HG03558 (cell line): ENCODE data around the gene TAPBPL.
"Not testable (repeated sequence)": the region's sequence is repeated elsewhere in the genome, so short reads cannot be mapped to it uniquely, and the experiment has no call there.

Experiments
- ATAC-seq: cut with Tn5 transposase; IDR thresholded peaks from one replicate; pipeline ENCODE4 v1.9.1; 2021; ENCODE audit warnings: moderate number of reproducible peaks; ENCODE audit not compliant: unreplicated experiment; ENCODE audit errors: extremely low read depth

TAPBPL gene

DNA sequence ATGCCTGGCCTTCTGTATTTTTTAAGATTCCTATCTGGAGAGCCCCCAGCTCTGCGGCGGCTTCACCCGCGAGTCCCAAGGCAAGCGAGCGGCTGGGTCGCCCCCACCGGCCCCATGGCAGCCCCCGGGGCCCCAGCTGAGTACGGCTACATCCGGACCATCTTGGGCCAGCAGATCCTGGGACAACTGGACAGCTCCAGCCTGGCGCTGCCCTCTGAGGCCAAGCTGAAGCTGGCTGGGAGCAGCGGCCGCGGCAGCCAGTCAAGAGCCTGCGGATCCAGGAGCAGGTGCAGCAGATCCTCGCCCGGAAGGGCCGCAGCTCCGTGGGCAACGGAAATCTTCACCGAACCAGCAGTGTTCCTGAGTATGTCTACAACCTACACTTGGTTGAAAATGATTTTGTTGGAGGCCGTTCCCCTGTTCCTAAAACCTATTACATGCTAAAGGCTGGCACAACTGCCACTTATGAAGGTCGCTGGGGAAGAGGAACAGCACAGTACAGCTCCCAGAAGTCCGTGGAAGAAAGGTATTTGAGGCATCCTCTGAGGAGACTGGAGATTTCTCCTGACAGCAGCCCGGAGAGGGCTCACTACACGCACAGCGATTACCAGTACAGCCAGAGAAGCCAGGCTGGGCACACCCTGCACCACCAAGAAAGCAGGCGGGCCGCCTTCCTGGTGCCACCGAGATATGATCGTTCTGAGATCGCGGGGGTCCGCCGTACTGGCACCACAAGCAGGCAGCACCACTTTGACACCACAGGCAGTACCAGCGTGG, 25.9 kb downstream of the TAPBPL start:
- not testable (repeated sequence) for ATAC-seq

DNA sequence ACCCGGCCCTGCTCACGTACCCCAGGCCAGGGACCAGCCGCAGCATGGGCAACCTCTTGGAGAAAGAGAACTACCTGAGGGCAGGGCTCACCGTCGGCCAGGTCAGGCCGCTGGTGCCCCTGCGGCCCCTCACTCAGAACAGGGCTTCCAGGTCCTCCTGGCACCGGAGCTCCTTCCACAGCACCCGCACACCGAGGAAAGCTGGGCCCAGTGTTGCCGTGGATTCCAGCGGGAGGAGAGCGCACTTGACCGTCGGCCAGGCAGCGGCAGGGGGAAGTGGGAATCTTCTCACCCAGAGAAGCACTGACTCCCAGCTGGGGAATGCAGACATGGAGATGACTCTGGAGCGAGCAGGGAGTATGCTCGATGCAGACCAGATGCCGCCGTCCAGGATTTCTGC, 26.6 kb downstream of the TAPBPL start:
- no peak for ATAC-seq

DNA sequence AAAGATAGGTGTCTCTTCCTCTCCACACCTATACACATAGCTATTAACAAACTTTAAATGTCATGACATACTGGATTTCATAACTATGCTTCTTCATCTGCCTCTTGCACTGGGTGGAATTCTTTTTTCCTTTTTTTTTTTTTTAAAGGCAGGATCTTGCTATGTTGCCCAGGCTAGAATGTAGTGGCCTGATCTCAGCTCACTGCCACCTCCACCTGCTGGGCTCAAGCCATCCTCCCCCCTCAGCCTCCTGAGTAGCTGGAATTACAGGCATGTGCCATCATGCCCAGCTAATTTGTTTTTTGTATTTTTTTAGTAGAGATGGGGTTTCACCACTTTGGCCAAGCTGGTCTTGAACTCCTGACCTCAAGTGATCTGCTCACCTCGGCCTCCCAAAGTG, 36.4 kb downstream of the TAPBPL start:
- ATAC-seq: no peak

DNA sequence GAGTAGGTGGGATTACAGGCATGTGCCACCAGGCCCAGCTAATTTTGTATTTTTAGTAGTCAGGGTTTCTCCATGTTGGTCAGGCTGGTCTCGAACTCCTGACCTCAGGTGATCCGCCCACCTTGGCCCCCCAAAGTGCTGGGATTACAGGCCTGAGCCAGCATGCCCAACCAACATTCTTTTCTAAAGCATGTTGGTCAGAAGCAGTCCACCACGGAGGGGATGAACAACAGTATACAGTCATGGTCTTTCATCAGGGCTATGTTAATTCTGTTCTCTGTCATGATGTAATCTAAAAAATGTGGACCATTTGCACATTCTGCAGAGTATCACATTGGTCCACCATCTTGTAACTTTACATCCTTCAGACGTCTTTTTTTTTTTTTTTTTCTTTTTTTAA, 37.6 kb downstream of the TAPBPL start:
- no peak for ATAC-seq

DNA sequence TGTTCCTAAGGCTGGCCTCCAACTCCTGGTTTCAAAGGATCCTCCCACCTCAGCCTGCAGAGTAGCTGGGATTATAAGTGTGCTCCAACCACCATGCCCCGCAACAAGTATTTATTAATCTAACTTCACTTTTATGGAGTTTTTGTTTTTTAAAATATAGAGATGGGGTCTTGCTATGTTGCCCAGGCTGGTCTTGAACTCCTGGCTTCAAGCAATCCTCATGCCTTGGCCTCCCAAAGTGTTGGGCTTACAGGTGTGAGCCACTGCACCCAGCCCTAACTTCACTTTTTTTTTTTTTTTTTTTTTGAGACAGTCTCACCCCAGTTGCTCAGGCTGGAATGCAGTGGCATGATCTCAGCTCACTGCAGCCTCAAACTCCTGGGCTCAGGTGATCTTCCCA, 38.8 kb downstream of the TAPBPL start:
- not testable (repeated sequence) for ATAC-seq

DNA sequence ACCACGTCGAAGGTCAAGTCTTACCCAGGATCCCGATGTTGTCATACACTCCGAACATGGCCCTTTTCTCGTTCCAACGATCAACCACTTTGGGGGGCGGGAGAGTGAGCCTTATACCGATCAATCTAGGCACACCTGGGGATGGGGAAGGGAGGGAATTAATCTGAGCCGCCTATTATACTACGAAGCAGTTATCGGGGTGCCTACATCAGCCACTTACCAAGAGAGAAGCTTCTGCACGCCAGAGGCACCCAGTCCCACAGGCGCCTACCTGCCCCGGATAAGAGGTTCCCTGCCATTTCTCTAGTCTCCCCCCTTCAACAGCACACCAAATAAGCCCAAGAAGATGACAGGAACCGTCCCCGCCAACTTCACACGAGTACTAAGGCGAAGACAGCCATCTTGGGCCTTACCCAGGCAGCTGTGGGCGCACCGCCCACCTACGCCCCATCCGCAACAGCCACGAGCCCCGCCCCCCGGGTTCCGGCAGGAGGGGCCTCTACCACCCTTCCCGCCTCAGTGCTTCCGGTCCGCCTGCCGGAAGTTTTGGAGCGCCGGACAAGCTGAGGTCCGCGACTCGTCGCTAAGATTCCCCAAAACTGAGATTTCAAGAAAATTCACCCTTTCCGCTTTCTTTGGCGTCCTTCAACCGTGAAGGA, 41.1 kb downstream of the TAPBPL start, which contains the start of gene MRPL51:
Gene MRPL51, minus strand, starts transcription at position 425 of the 659 bp plus-strand sequence. Its CDS starts 126 bp downstream, at position 299.
- no peak for ATAC-seq

DNA sequence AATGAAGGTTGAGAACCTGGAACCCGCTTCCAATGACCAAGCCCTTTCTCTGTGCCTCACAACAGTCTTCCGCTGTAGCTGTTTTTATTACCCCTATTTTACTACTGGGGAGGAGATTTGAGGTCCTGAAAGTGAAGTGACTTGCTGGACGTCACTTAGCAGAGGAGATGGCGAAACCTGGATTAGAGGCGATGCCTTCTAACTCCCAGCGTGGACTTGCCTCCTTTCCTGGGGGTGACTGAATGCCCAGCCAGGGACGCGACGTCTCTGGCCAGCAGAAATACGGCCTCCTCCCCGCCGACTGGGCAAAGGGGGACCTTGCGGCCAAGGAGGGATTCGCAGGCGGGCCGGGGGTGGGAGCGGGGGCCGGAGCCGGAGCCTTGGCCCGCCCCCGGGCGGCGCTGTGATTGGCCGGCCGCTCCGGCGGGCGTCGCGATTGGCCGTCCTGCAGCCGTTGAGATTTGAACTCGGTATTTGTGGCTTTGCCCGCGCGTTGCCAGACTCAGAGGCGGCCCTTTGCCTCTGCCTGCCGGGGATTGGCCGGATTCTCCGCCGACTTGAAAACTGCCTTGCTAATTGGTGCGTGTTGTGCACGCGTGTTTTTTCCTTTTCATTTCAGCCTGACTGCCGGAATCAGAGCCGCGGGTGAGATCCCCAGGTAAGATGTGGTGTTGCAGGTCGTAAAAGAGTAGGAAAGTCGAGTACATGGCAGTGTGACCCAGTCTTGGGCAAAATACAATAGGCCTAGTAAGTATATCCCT, 41.8 kb downstream of the TAPBPL start, which contains the start of gene NCAPD2:
Gene NCAPD2, plus strand, starts transcription at position 606 of the 761 bp plus-strand sequence. CDS start 997 bp downstream, outside the sequence.
- peak; percentile 77 for ATAC-seq

DNA sequence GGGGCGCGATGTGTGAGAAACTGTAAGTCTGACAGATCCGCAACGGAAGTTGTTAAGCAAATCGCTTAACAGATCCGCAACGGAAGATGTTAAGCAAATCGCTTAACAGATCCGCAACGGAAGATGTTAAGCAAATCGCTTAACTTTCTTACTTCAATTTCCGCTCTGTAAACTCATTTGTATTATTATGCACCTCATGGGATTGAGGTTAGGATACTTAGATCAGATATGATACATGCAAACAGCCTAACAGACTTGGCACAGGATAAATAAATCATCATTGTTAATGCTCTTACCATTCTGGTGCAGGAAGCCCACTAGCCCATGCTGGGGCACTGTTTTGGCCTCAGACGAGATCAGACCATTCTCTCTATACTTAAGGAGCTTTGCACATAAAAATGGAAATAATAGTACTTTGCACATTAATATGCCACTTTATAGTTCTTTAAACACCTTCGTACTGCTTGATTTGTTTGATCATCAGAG, 42.5 kb downstream of the TAPBPL start:
- no peak for ATAC-seq

DNA sequence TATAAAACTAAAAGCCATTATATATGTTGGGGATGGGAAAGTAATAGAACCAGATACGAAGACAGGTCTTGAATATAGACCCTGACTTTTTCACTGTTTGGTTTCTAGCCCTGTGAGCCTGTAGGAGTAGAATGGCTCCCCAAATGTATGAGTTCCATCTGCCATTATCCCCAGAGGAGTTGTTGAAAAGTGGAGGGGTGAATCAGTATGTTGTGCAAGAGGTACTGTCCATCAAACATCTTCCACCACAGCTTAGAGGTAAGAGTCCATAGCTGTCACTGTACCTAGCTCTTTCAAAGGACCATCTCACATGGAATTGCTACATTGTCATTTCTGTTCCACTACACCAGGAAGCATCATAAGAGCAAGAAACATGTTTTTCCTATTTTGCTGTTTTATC, 43.1 kb downstream of the TAPBPL start:
- ATAC-seq: no peak

DNA sequence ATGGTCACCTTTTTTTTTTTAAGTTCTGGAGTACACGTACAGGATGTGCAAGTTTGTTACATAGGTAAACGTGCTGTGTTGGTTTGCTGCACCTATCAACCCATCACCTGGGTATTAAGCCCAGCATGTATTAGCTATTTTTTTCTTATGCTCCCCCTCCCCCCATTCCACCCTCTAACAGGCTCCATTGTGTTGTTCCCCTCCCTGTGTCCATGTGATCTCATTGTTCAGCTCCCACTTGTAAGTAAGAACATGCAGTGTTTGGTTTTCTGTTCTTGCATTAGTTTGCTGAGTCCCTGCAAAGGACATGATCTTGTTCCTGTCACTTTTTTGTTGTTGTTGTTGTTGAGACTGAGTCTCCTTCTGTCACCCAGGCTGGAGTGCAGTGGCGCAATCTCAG, 45.4 kb downstream of the TAPBPL start:
- not testable (repeated sequence) for ATAC-seq

DNA sequence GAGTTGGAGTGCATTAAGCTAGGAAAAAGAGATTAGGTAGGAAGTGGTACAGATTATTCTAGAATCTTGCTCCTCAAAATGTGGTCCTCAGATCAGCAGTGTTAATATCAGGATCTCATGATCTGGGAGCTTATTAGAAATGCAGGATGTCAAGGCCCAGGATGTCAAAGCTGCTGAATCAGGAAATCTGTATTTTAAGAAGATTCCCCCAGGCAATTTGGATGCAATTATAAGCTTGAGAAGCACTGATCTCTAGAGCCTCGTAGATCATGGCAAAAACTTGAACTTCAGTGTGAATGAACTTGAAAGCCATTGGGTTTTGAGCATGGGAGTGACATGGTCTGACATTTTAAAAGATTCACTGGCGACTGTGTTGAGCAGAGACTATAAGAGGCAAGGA, 48.6 kb downstream of the TAPBPL start:
- no peak for ATAC-seq

DNA sequence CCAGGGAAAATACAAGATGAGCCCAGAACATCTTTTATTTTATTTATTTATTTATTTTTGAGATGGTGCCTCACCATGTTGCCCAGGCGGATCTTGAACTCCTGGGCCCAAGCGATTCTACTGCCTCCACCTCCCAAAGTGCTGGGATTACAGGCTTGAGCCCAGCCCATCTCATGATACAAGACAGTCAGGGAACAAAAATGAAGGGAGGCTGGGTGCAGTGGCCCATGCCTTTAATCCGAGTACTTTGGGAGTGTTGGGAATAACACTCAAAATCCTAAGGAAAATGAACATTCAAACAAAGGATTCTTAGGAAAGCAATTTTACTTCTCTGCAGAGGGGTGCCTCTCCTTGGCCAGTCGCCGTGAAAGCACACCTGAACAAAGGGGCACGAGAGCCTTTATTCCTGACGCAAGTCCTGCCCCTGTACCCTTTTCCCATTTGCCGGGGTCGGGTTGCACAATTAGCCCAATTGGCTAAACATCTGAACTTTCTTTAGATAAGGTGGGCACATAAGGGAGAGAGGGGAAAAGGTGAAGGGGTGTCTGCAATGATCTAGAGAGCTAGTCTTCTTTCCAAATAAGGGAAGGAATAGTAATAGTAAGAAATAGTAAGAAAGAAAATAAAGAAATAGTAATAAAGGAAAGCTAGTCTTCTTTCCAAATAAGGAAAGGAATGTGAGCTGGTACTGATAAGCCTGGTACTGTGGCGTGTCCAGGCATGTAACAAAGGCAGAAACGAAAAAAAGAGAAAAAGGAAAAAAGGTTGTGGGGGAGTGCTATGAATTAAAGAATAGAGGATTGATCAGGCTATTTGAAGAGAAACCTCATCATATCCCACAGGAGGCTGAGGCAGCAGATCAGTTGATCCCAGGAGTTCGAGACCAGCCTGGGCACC, 55.5 kb downstream of the TAPBPL start:
- ATAC-seq: no peak

DNA sequence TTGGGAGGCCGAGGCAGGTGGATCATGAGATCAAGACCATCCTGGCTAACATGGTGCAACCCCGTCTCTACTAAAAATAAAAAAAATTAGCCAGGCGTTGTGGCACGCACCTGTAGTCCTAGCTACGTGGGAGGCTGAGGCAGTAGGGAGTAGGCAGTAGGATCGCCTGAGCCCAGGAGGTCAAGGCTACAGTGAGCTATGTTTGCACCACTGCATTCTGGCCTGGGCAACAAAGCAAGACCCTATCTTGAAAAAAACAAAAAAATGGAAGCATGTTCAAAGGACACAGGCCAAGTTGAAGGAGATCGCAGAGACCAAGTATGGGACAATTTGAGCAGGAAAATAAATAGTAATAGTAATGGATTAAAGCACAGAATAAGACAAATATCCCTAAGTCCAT, 56.2 kb downstream of the TAPBPL start:
- no peak for ATAC-seq
